Measurements from ENCODE around the gene SETD4.

Gene SETD4

GRCh38 chr21:36003776-36004175 lies 56.5 kb downstream of the SETD4 start:
- Histone ChIP-seq H3K27me3 (ENCODE audit: insufficient read depth, low read length) (peaks cover 10% of the 10 kb centered on the region; the same call in 1 of the 2 replicates), H3K79me2 (ENCODE audit: insufficient read depth, low read length) (no peaks in the 10 kb centered on the region), H3K9ac (ENCODE audit: low read length) (no peak overlapping the region), H3K9me3 (ENCODE audit: low read length) (no peaks in the 10 kb centered on the region), H3K4me2 (ENCODE audit: low read length) (no peak overlapping the region), H3K4me3 (ENCODE audit: low read depth, low read length, poor library complexity, severe bottlenecking) (no peak overlapping the region), H3K4me1 (ENCODE audit: insufficient read depth, low read length, severe bottlenecking) (peaks cover 8% of the 10 kb centered on the region), H3K9me2 (ENCODE audit: low read depth, low read length) (no peaks in the 10 kb centered on the region), H4K20me1 (ENCODE audit: insufficient read depth, low read length) (no peaks in the 10 kb centered on the region), H2AFZ (ENCODE audit: low read length) (no peak overlapping the region), H3K27ac (ENCODE audit: low read depth, low read length, poor library complexity, severe bottlenecking) (no peak overlapping the region), H3K36me3 (ENCODE audit: insufficient read depth, low read length) (no peaks in the 10 kb centered on the region), H3F3A (ENCODE audit: insufficient read depth, low read length) (no peaks in the 10 kb centered on the region)
- TF ChIP-seq EZH2 (IDR thresholded peaks at IDR 0.05; ENCODE audit: borderline replicate concordance, low read length) = no peak
- no peak for TF ChIP-seq CTCF (IDR thresholded peaks at IDR 0.05; ENCODE audit: low read length)

- Histone ChIP-seq H3K4me3 (ENCODE audit: low read depth, low read length, poor library complexity, severe bottlenecking) (no peak overlapping the region), H3K27ac (ENCODE audit: low read depth, low read length, poor library complexity, severe bottlenecking) (no peak overlapping the region), H4K20me1 (ENCODE audit: insufficient read depth, low read length) (no peaks in the 10 kb centered on the region), H3K79me2 (ENCODE audit: insufficient read depth, low read length) (no peaks in the 10 kb centered on the region), H3K9me3 (ENCODE audit: low read length) (no peaks in the 10 kb centered on the region), H3K36me3 (ENCODE audit: insufficient read depth, low read length) (no peaks in the 10 kb centered on the region), H3K4me1 (ENCODE audit: insufficient read depth, low read length, severe bottlenecking) (no peaks in the 10 kb centered on the region), H3K27me3 (ENCODE audit: insufficient read depth, low read length) (0 out of 2 replicates have a peak, but pooled peaks cover 7% of the 10 kb centered on the region), H3K9me2 (ENCODE audit: low read depth, low read length) (no peaks in the 10 kb centered on the region), H2AFZ (ENCODE audit: low read length) (no peak overlapping the region), H3F3A (ENCODE audit: insufficient read depth, low read length) (no peaks in the 10 kb centered on the region), H3K4me2 (ENCODE audit: low read length) (no peak overlapping the region), H3K9ac (ENCODE audit: low read length) (no peak overlapping the region)
- TF ChIP-seq CTCF (IDR thresholded peaks at IDR 0.05; ENCODE audit: low read length) = no peak
- TF ChIP-seq EZH2 (IDR thresholded peaks at IDR 0.05; ENCODE audit: borderline replicate concordance, low read length) = no peak
Observed at GRCh38 chr21:35996217-35996616, 64.1 kb downstream of the SETD4 start.

- no peak overlapping the region for H2AFZ ChIP-seq (ENCODE audit: low read length)
- no peaks in the 10 kb centered on the region for H3K9me3 ChIP-seq (ENCODE audit: low read length)
- TF ChIP-seq EZH2 (IDR thresholded peaks at IDR 0.05; ENCODE audit: borderline replicate concordance, low read length) (no peak), CTCF (IDR thresholded peaks at IDR 0.05; ENCODE audit: low read length) (no peak)
- no peaks in the 10 kb centered on the region for H3K79me2 ChIP-seq (ENCODE audit: insufficient read depth, low read length)
- no peak overlapping the region for H3K27ac ChIP-seq (ENCODE audit: low read depth, low read length, poor library complexity, severe bottlenecking)
- no peak overlapping the region for H3K9ac ChIP-seq (ENCODE audit: low read length)
- H3K4me2 ChIP-seq (ENCODE audit: low read length) = no peak overlapping the region
- H3F3A ChIP-seq (ENCODE audit: insufficient read depth, low read length) = no peaks in the 10 kb centered on the region
- no peaks in the 10 kb centered on the region for H3K4me1 ChIP-seq (ENCODE audit: insufficient read depth, low read length, severe bottlenecking)
- no peaks in the 10 kb centered on the region for H3K9me2 ChIP-seq (ENCODE audit: low read depth, low read length)
- H4K20me1 ChIP-seq (ENCODE audit: insufficient read depth, low read length) = no peaks in the 10 kb centered on the region
- H3K4me3 ChIP-seq (ENCODE audit: low read depth, low read length, poor library complexity, severe bottlenecking) = no peak overlapping the region
- 0 out of 2 replicates have a peak, but pooled peaks cover 3% of the 10 kb centered on the region for H3K27me3 ChIP-seq (ENCODE audit: insufficient read depth, low read length)
- no peaks in the 10 kb centered on the region for H3K36me3 ChIP-seq (ENCODE audit: insufficient read depth, low read length)
Observed at GRCh38 chr21:35995522-35996088, 64.7 kb downstream of the SETD4 start.

Measured in OCI-LY1 (cell line).